Middle frontal gyrus (tissue), 1 donor: ENCODE results near the gene PGBD2.
"Not testable (repeated sequence)": the region's sequence is repeated elsewhere in the genome, so short reads cannot be mapped to it uniquely, and the experiment has no call there.

Experiments used
- DNase-seq: peaks from one replicate; pipeline ENCODE4 v3.0.0-alpha.2; 2015; ENCODE audit warnings: low spot score; ENCODE audit errors: extremely low spot score

Gene PGBD2

DNA sequence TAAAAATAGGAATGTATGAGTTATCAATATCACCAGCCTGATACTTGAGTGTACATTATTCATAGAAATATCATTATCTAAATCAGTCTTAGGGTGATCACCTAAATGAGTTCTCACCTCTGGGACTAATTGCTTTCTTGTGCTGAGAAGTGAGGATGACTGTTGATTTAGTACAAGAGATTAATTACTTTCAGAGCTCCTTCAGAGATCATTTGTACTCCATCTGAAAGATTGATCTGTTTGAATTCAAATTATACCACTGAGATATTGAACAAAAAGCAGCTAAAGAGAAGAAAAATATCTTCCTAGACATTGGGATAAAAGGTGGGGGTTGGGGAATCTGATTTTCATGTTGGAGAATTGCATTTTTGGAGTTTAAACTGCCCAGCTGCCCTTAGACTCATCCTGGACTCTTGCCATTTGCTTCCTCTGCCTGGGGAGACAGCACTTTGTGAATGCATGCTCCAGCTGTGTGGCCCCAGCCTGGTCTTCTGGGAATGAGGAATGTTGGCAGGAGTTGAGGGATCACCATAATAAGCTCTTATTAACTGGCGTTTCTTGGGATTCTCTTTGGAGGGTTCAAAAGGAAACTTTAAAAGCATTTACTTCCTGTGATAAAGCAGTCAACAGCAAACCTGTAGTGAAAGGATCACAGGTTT is 19.7 kb upstream of the PGBD2 start:
- DNase-seq: no peak

GRCh38 chr1:248889914-248890243 is 16.2 kb upstream of the PGBD2 start:
- not testable (repeated sequence) for DNase-seq

DNA sequence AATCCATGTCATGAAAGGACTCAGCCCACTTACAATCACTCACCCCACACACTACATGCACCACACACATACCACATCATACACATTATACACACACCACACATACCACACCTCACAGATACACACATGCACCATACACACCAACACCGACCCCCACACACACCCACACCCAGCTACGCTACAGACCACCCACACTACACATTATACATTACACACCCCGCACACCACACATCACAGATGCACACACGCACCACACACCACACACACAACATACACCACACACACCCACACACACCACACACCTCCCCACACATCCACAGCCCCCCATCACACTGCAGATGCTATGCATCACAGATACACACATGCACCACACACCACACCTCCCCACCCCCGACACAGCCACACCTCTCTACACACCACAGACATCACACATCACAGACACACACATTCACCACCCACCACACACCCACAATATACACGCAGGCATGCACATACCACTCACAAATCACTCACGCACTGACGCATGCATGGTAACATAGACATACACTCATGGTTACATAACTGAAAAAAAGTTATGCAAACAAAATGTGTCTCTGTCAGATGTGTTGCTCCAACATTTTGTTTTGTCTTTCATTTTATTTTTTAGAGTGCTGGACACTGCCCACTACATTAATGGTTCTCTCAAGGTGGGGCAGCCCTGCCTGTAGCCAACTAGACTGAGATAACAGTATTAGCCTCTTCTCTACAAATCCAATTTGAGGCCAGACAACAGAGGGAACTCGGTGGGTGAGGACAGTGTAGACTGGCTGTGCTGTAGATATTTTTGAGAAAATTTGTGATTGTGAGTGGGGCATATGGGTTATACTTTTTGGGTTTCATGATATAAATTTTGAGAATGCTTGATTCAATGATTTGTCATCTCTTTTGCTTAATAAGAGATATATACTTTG is 15.2 kb upstream of the PGBD2 start:
- DNase-seq: no peak

DNA sequence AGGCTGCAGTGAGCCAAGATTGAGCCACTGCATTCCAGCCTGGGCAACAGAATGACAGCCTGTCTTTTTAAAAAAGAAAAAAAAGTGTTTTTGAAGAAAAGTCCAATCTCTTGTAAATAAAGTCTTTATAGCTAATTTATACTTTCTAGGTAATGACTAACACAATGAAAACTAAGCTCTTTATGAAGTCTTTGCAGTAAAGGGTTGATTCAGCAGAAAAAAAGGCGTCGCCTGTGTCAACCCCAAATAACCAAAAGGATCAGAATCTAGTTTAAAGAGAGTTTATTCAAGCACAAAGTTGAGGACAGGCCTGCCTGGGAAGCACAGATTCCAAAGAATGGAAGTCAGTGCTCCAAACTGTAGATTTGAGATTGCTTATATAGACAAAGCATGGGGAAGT is 14.3 kb upstream of the PGBD2 start:
- no peak for DNase-seq

- DNase-seq: no peak
Measured at GRCh38 chr1:248892590-248892989, 13.4 kb upstream of the PGBD2 start.

DNA sequence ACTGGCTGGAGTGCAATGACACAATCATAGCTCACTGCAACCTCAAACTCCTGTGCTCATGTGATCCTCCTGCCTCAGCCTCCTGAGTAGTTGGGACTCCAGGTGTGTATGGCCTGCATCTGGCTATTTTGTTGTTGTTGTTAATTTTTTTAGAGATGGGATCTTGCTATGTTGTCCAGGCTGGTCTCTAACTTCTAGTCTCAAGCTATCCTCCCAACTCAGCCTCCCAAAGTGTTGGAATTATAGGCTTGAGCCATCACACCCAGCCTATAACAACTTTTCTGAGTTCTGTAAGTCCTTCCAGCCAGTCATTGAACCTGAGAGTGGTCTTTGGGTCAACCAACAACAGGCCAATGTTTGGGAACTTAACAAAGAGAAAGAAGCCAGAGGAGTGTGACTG is 11.2 kb upstream of the PGBD2 start:
- no peak for DNase-seq

GRCh38 chr1:248897412-248898337 is 8.4 kb upstream of the PGBD2 start:
- DNase-seq: no peak

- no peak for DNase-seq
Measured at GRCh38 chr1:248900637-248901036, 5.4 kb upstream of the PGBD2 start.

- no peak for DNase-seq
Measured at GRCh38 chr1:248901578-248901977, 4.5 kb upstream of the PGBD2 start.

DNA sequence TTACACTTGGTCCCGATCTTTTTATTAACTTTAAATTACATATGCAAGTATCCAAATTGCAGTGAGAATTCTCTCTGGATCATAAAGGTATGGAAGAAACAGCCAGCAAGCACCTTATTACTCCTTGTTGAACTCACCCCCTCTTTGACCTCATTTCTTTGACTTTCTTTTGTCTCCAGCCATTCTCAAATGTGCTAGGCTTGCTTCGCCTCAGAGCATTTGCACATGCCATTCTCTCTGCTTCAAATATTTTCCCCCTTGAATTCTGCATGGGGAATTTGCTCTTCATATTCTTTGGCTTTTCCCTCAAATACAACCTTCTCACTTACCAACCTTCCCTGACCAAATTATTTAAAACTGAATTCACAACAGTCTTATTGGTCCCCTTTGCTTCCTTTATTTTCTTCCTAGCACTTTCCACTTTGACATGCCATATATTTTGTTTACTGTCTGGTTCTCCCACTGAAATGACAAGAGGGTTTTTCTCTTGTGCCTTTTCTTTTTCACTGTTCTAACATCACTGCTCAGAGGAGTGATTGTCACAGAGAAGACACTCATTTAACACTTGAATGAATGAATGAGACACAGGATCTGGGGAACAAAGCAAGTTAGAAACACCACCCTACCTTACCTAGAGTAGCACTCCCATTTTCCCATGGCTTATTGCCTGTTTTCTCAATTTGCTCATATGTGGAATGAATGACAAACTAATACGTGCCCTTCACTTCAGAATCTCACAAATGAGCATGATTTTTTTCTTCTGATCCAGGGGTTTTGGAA is 1.4 kb upstream of the PGBD2 start:
- DNase-seq: no peak

GRCh38 chr1:248905662-248906008 is 400 bp upstream of the PGBD2 start:
- DNase-seq: no peak

GRCh38 chr1:248906753-248907661 is 972 bp downstream of the PGBD2 start:
- no peak for DNase-seq

DNA sequence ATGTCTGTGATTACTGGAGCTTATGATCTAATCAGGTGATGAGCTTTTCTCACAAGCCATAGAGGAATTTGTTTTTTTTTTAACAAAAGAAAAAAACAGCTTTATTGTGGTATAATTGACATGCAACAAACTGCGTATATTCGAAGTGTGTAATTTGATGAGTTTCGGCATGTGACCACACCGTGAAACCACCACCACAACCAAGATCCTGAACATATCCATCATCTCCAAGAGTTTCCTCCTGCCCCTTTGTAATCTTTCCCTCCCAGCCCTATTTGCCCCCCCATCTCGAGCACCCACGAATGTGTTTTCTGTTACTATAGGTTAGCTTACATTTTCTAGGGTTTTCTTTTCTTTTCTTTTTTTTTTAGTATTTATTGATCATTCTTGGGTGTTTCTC is 4.7 kb downstream of the PGBD2 start:
- DNase-seq: no peak

- no peak for DNase-seq
Measured at GRCh38 chr1:248913933-248914332, 7.9 kb downstream of the PGBD2 start.

GRCh38 chr1:248914796-248915381 is 8.9 kb downstream of the PGBD2 start:
- no peak for DNase-seq

DNA sequence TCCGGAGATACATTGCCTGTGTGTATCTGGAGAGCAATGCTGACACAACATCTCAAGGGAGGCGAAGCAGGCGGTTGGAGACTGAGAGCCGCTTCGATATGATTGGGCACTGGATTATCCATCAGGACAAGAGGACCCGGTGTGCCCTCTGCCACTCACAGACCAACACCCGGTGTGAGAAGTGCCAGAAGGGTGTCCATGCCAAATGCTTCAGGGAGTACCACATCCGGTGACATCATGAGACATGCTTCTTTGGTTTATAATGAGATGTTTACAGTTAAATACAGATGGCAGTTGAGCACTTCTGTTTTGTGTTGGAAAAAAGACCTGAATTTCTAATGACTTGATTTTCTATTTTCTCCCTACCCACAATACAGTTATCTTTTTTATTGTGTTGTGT is 12.1 kb downstream of the PGBD2 start:
- no peak for DNase-seq

DNA sequence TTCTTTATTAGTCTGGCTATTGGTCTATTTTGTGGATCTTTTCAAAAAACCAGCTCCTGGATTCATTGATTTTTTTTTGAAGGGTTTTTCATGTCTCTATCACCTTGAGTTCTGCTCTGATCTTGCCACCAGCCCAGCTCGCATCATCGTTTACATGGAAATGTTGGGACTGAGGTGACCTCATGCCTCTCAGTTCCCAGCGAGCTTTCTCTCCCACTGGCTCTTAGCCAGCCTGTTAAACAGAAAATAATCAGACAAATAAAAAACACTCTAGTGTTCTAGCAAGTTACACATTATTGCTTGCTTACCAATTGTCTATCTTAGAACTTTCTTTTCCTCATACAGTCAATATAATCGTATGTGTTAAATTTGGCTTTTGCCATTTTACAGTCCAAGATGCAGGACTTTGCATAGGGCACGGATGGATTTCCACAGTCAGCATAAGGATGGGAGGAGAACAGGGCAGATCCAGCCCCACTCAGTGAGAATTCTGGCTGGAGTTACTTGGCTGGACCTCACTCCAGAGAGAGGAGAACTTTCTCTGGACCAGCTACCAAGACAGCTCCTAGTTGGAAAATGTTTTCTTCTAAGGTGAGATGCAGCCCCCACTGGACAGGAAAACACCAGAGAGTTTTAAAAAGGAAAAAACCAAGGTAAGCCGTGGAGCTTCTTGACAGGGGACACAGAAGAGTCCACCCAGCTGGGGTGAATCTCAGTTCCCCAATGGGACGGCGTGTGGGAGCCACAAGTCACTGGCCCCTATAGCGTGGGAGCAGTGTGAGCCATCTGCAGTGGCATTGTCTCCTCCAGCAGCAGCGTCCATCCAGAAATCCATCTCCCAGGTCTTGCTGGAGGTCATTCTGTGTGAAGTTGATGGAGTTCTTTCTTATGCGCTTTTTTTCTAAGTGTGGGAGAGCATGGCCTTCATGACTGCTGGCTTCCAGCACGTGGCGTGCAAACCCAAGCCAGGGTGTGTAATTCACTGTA is 17.6 kb downstream of the PGBD2 start:
- no peak for DNase-seq
